Measurements from ENCODE around the gene MSI1. TPM values are rescaled to one million over a fixed set of nuclear protein-coding genes. Genes with fewer than 3 reads are reported as not detected.

Gene MSI1
- total RNA-seq, 4 donors from 2014 or later, result 0.11 to 0.19 (median 0.17) TPM; not detected in 1

GRCh38 chr12:120367233-120367923 lies 1.6 kb downstream of the MSI1 start:
- Histone ChIP-seq H3K4me3 (peak overlapping the region; percentile 49 to 64 (median 54)), H3K4me1 (peaks cover 18 to 25% (median 22%) of the 10 kb centered on the region in 4 donors), H3K27me3 (peaks cover 5 to 63% (median 31%) of the 10 kb centered on the region in 4 donors), H3K9me3 (no peaks in the 10 kb centered on the region), H3K27ac (replicated peaks in 1 of 4) (no peak overlapping the region), H3K36me3 (peaks cover 0 to 5% (median 0%) of the 10 kb centered on the region in 4 donors)
- DNase-seq (ENCODE audit: extremely low spot score), result no peak
- no peak for TF ChIP-seq EP300 (IDR thresholded peaks at IDR 0.05)
- TF ChIP-seq CTCF (IDR thresholded peaks at IDR 0.05), result no peak
- no peak for TF ChIP-seq POLR2A (IDR thresholded peaks at IDR 0.05; ENCODE audit: low read depth)
- 48% methylated on average over 9 of the region's 10 CpGs for WGBS
- intact Hi-C loops (cut with DNase I), result no loop called here

GRCh38 chr12:120366845-120367232 lies 2.1 kb downstream of the MSI1 start:
- 82% methylated on average over 7 of the region's 7 CpGs for WGBS
- Histone ChIP-seq H3K4me3 (no peak overlapping the region), H3K4me1 (peaks cover 20 to 30% (median 26%) of the 10 kb centered on the region in 4 donors), H3K27ac (replicated peaks in 1 of 4) (no peak overlapping the region), H3K36me3 (peaks cover 0 to 8% (median 0%) of the 10 kb centered on the region in 4 donors), H3K27me3 (peaks cover 5 to 61% (median 30%) of the 10 kb centered on the region in 4 donors), H3K9me3 (no peaks in the 10 kb centered on the region)
- TF ChIP-seq POLR2A (IDR thresholded peaks at IDR 0.05; ENCODE audit: low read depth) (no peak), POLR2AphosphoS5 (IDR thresholded peaks at IDR 0.05) (no peak), EP300 (IDR thresholded peaks at IDR 0.05) (no peak), CTCF (IDR thresholded peaks at IDR 0.05) (no peak)
- DNase-seq (ENCODE audit: extremely low spot score), result no peak
- intact Hi-C loops (cut with DNase I), result no loop called here

DNA sequence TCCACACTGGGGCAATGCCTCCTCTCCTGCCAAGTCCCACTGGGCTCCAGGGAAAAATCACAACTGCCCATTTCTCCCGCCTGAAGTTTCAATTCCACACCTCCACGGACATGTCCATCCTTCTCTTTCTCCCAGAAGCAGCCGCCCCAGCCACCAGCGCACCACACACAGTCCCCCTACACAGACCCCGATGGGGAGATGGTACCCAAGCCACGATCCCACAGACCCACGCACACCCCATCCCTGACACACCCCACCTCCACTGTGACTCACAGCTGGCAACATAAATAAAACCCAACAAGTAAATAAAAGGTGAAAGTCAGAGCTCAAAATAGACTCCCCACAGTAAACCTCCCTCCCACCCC lies 2.6 kb downstream of the MSI1 start:
- peaks cover 5 to 61% (median 28%) of the 10 kb centered on the region in 4 donors for H3K27me3 ChIP-seq
- WGBS, result 89% methylated on average over 7 of the region's 7 CpGs
- TF ChIP-seq CTCF (IDR thresholded peaks at IDR 0.05) (no peak), POLR2AphosphoS5 (IDR thresholded peaks at IDR 0.05) (no peak), POLR2A (IDR thresholded peaks at IDR 0.05; ENCODE audit: low read depth) (no peak)
- H3K36me3 ChIP-seq, result peaks cover 0 to 8% (median 0%) of the 10 kb centered on the region in 4 donors
- H3K9me3 ChIP-seq, result no peaks in the 10 kb centered on the region
- DNase-seq (ENCODE audit: extremely low spot score), result no peak
- no peak overlapping the region for H3K27ac ChIP-seq (replicated peaks in 1 of 4)
- intact Hi-C loops (cut with DNase I), result no loop called here
- H3K4me3 ChIP-seq, result no peak overlapping the region
- peaks cover 25 to 35% (median 31%) of the 10 kb centered on the region in 4 donors for H3K4me1 ChIP-seq

DNA sequence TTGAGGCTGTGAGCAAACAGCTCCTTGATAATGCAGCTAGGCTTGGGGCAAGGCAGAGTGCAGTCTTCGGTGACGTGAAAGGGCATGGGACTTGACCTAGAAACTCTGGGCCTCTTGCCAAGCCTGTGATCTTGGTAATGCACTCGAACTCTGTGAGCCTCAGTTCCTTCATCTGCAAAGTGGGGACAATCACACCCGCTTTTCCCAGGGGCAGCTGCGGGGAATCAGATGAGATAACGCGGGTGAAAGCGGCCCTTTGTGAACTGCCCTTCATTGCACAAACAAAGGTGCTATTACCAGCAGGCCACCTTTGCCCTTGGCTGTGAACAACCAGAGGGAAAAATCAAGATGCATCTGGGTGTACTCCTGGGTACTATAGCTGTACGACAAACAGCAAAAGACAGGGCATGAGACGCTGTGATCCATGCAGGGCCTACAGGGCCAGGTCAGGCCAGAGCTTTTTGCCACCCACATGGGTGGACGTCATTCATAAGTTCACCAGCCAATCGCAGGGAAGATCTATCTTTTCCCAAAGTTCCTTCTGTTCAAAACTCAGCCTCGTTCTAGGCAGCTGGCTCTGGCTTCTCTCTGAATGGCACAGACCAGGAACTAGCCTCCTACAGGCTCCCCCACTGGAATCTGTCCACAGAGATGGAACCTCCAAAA lies 3.2 kb downstream of the MSI1 start:
- intact Hi-C loops (cut with DNase I), result no loop called here
- no peak for DNase-seq (ENCODE audit: extremely low spot score)
- TF ChIP-seq CTCF (IDR thresholded peaks at IDR 0.05) (no peak), POLR2AphosphoS5 (IDR thresholded peaks at IDR 0.05) (no peak), POLR2A (IDR thresholded peaks at IDR 0.05; ENCODE audit: low read depth) (no peak), EP300 (IDR thresholded peaks at IDR 0.05) (no peak)
- 81% methylated on average over 12 of the region's 13 CpGs for WGBS
- peaks cover 0 to 8% (median 0%) of the 10 kb centered on the region in 4 donors for H3K36me3 ChIP-seq
- H3K4me3 ChIP-seq, result no peak overlapping the region
- H3K27me3 ChIP-seq, result peaks cover 5 to 59% (median 28%) of the 10 kb centered on the region in 4 donors
- H3K9me3 ChIP-seq, result no peaks in the 10 kb centered on the region
- peaks cover 26 to 39% (median 34%) of the 10 kb centered on the region in 4 donors for H3K4me1 ChIP-seq
- no peak overlapping the region for H3K27ac ChIP-seq (replicated peaks in 1 of 4)

Data from esophagus muscularis mucosa (tissue), 4 donors.